ENCODE results near the gene RANBP3.

GRCh38 chr19:5911366-5911765, 66.6 kb downstream of the RANBP3 start:
- TF ChIP-seq GATA2 (IDR thresholded peaks at IDR 0.05; ENCODE audit: low read depth, low read length) (no peak), GATA3 (IDR thresholded peaks at IDR 0.05; ENCODE audit: low read depth, low read length) (no peak)

Data from SH-SY5Y (cell line).